Left lung (tissue), 10 donors: ENCODE data around the gene SLC27A5. TPM values are rescaled to one million over a fixed set of nuclear protein-coding genes. Genes with fewer than 3 reads are reported as not detected.
A peak's percentile ranks its signal among the peaks of the same experiment; 100 is the strongest.
"Not testable (repeated sequence)": the region's sequence is repeated elsewhere in the genome, so short reads cannot be mapped to it uniquely, and the experiment has no call there.

Experiments
- ATAC-seq: fragments of 200-7000 bp; cut with Tn5 transposase; one replicate; pipeline ENCODE4 v1.9.1; 2020; ENCODE audit warnings: moderate library complexity
- DNase-seq, 4 donors: peaks; one replicate each; pipeline ENCODE4 v3.0.0-alpha.2; 2013 to 2020
- H3K27ac ChIP-seq, 2 donors: fragments of 200-600 bp; sonication (generic) in 1 of 2; one replicate each; pipeline versions ENCODE4 v1.5.0 to v1.8.0; 2020 to 2021
- H3K27me3 ChIP-seq, 2 donors: fragments of 200-600 bp; sonication (generic) in 1 of 2; one replicate each; pipeline versions ENCODE4 v1.5.0 to v1.8.0; 2020 to 2021
- H3K36me3 ChIP-seq, 2 donors: fragments of 200-600 bp; sonication (generic) in 1 of 2; one replicate each; pipeline versions ENCODE4 v1.5.0 to v1.8.0; 2020 to 2021
- H3K4me1 ChIP-seq, 2 donors: fragments of 200-600 bp; one replicate each; pipeline ENCODE4 v1.8.0; 2021
- H3K4me3 ChIP-seq, 2 donors: fragments of 200-600 bp; sonication (generic) in 1 of 2; one replicate each; pipeline versions ENCODE4 v1.5.0 to v1.8.0; 2020 to 2021; ENCODE audit warnings: mild to moderate bottlenecking in 1 of 2
- H3K9me3 ChIP-seq, 2 donors: fragments of 200-600 bp; sonication (generic) in 1 of 2; one replicate each; pipeline versions ENCODE4 v1.5.0 to v1.8.0; 2020 to 2021
- intact Hi-C, 2 donors: fragments of 100-400 bp; cut with DNase I; formaldehyde crosslinking; loops; one replicate each; pipeline versions ENCODE4 v1.11.2 to v1.14.2; 2022
- polyA plus RNA-seq, 6 donors: library from polyadenylated mRNA; unstranded; fragments of 120-200 nt; gene quantifications; one replicate each; pipeline ENCODE4 v1.2.1, GENCODE V29; 2013; ENCODE audit not compliant: insufficient read length in 6 of 6
- total RNA-seq, 2 donors: library from RNA; stranded (reverse); fragmentation: NEBNext Ultra II Directional; extraction: Animal tissue kit (Norgen Biotek cat#: 25700); gene quantifications; one replicate each; pipeline ENCODE4 v1.2.1, GENCODE V29; 2021
- TF ChIP-seq, protein P1 (sequence below), 2 donors: fragments of 200-600 bp; sonication (generic) in 1 of 2; IDR thresholded peaks; one replicate each; pipeline versions ENCODE4 v1.5.0 to v1.8.0; 2021; ENCODE audit warnings: antibody characterized with exemption in 2 of 2
- donor health status: DM: no; HTN: yes; CAD: no.
- donor health status: DM: no; HTN: no; CAD: no.

SLC27A5 gene
- total and polyA plus RNA-seq, 8 donors, result 6.2 to 11.8 (median 8.1) TPM

GRCh38 chr19:58546019-58546530, 34.3 kb upstream of the SLC27A5 start:
- Histone ChIP-seq H3K4me3 (peak overlapping the region; percentile 85 to 96), H3K27me3 (no peaks in the 10 kb centered on the region), H3K9me3 (no peaks in the 10 kb centered on the region), H3K27ac (peak overlapping the region in 1 of 2 donors; percentile 100), H3K4me1 (peaks cover 12 to 32% of the 10 kb centered on the region in 2 donors), H3K36me3 (peaks cover 0 to 49% of the 10 kb centered on the region in 2 donors)
- ATAC-seq, result no peak
- no peak for DNase-seq
- TF ChIP-seq, protein P1, sequence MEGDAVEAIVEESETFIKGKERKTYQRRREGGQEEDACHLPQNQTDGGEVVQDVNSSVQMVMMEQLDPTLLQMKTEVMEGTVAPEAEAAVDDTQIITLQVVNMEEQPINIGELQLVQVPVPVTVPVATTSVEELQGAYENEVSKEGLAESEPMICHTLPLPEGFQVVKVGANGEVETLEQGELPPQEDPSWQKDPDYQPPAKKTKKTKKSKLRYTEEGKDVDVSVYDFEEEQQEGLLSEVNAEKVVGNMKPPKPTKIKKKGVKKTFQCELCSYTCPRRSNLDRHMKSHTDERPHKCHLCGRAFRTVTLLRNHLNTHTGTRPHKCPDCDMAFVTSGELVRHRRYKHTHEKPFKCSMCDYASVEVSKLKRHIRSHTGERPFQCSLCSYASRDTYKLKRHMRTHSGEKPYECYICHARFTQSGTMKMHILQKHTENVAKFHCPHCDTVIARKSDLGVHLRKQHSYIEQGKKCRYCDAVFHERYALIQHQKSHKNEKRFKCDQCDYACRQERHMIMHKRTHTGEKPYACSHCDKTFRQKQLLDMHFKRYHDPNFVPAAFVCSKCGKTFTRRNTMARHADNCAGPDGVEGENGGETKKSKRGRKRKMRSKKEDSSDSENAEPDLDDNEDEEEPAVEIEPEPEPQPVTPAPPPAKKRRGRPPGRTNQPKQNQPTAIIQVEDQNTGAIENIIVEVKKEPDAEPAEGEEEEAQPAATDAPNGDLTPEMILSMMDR (IDR thresholded peaks at IDR 0.05), result no peak
- intact Hi-C loops, result no loop called here

GRCh38 chr19:58545286-58546018, 33.7 kb upstream of the SLC27A5 start:
- Histone ChIP-seq H3K27me3 (no peaks in the 10 kb centered on the region), H3K4me1 (peaks cover 12 to 32% of the 10 kb centered on the region in 2 donors), H3K36me3 (peaks cover 0 to 43% of the 10 kb centered on the region in 2 donors), H3K9me3 (no peaks in the 10 kb centered on the region), H3K27ac (peak overlapping the region; percentile 95 to 100), H3K4me3 (peak overlapping the region; percentile 85 to 96)
- no peak for DNase-seq
- intact Hi-C loops, result no loop called here
- TF ChIP-seq, protein P1 (IDR thresholded peaks at IDR 0.05), result no peak
- ATAC-seq, result no peak

DNA sequence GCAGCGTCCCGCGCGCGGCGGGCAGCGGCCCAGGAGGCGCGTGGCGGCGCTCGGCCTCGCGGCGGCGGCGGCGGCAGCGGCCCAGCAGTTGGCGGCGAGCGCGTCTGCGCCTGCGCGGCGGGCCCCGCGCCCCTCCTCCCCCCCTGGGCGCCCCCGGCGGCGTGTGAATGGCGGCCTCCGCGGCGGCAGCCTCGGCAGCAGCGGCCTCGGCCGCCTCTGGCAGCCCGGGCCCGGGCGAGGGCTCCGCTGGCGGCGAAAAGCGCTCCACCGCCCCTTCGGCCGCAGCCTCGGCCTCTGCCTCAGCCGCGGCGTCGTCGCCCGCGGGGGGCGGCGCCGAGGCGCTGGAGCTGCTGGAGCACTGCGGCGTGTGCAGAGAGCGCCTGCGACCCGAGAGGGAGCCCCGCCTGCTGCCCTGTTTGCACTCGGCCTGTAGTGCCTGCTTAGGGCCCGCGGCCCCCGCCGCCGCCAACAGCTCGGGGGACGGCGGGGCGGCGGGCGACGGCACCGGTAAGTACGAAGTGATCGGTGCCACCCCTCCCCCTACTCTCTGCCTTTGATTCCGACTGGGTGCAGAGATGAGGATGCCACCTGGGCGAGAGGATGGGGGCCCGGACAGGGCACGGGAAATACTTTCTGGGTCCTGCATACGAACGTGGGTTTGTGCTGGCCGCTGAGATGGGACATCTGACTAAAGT, 32.9 kb upstream of the SLC27A5 start:
- TF ChIP-seq, protein P1 (IDR thresholded peaks at IDR 0.05), result no peak
- peak overlapping the region; percentile 95 to 100 for H3K27ac ChIP-seq
- peaks cover 0 to 36% of the 10 kb centered on the region in 2 donors for H3K36me3 ChIP-seq
- peak; percentile 16 for ATAC-seq
- no peaks in the 10 kb centered on the region for H3K9me3 ChIP-seq
- H3K4me3 ChIP-seq, result peak overlapping the region; percentile 85 to 96
- peaks cover 12 to 32% of the 10 kb centered on the region in 2 donors for H3K4me1 ChIP-seq
- no peaks in the 10 kb centered on the region for H3K27me3 ChIP-seq
- intact Hi-C loops, result no loop called here
- peak in 1 of 4 donors; percentile 83 for DNase-seq

GRCh38 chr19:58543826-58544590, 32.2 kb upstream of the SLC27A5 start, which contains the start of gene TRIM28:
TSS of gene TRIM28 (plus strand) at chr19:58544064. CDS start at chr19:58544758, 694 bp downstream.
- peak within 1 kb of the TSS; percentile 95 to 100 for H3K27ac ChIP-seq
- H3K4me3 ChIP-seq, result peak within 1 kb of the TSS; percentile 85 to 96
- H3K4me1 ChIP-seq, result peaks cover 12 to 32% of the 10 kb centered on the region in 2 donors
- peak; percentile 98 to 99 (median 99) for DNase-seq
- H3K36me3 ChIP-seq, result peaks cover 0 to 28% of the 10 kb centered on the region in 2 donors
- intact Hi-C loops, result no loop called here
- H3K9me3 ChIP-seq, result no peaks in the 10 kb centered on the region
- peak; percentile 97 for ATAC-seq
- H3K27me3 ChIP-seq, result no peaks in the 10 kb centered on the region
- TF ChIP-seq, protein P1 (IDR thresholded peaks at IDR 0.05), result no peak

- ATAC-seq, DNase-seq, H3K9me3 ChIP-seq, intact Hi-C loops: not testable (repeated sequence)
- Histone ChIP-seq H3K27me3 (peaks cover 6 to 11% of the 10 kb centered on the region in 2 donors), H3K27ac (peak overlapping the region; percentile 95 to 100), H3K4me3 (peak overlapping the region in 1 of 2 donors; percentile 96), H3K4me1 (peaks cover 21 to 43% of the 10 kb centered on the region in 2 donors), H3K36me3 (peaks cover 0 to 16% of the 10 kb centered on the region in 2 donors)
Measured at GRCh38 chr19:58542641-58543372, 31.0 kb upstream of the SLC27A5 start.

GRCh38 chr19:58539169-58539559, 27.4 kb upstream of the SLC27A5 start:
- intact Hi-C loops, H3K9me3 ChIP-seq, ATAC-seq, H3K36me3 ChIP-seq, DNase-seq, H3K27ac ChIP-seq, H3K4me3 ChIP-seq: not testable (repeated sequence)
- H3K27me3 ChIP-seq, result peaks cover 6 to 19% of the 10 kb centered on the region in 2 donors
- peaks cover 9 to 20% of the 10 kb centered on the region in 2 donors for H3K4me1 ChIP-seq
